Right ventricle myocardium superior (tissue), 1 donor: ENCODE results near the gene SYNJ2. TPM values are rescaled to one million over a fixed set of nuclear protein-coding genes. Genes with fewer than 3 reads are reported as not detected.

Experiments
- ATAC-seq: fragments of 200-7000 bp; cut with Tn5 transposase; one replicate; pipeline ENCODE4 v1.9.1; 2020; ENCODE audit warnings: mild to moderate bottlenecking; ENCODE audit not compliant: poor library complexity
- DNase-seq: peaks from one replicate; pipeline ENCODE4 v3.0.0-alpha.2; 2020
- intact Hi-C: fragments of 100-400 bp; cut with DNase I; formaldehyde crosslinking; loops from one replicate; pipeline ENCODE4 v1.11.2; 2022
- total RNA-seq: library from RNA; stranded (reverse); fragmentation: NEBNext Ultra II Directional; extraction: Animal tissue kit (Norgen Biotek cat#: 25700); gene quantifications from one replicate; pipeline ENCODE4 v1.2.1, GENCODE V29; 2021
- donor health status: DM: no; HTN: yes; CAD: no; lungs with severe emphysema.

Gene SYNJ2
- total RNA-seq, 1 donor from 2014 or later: 14.0 TPM

DNA sequence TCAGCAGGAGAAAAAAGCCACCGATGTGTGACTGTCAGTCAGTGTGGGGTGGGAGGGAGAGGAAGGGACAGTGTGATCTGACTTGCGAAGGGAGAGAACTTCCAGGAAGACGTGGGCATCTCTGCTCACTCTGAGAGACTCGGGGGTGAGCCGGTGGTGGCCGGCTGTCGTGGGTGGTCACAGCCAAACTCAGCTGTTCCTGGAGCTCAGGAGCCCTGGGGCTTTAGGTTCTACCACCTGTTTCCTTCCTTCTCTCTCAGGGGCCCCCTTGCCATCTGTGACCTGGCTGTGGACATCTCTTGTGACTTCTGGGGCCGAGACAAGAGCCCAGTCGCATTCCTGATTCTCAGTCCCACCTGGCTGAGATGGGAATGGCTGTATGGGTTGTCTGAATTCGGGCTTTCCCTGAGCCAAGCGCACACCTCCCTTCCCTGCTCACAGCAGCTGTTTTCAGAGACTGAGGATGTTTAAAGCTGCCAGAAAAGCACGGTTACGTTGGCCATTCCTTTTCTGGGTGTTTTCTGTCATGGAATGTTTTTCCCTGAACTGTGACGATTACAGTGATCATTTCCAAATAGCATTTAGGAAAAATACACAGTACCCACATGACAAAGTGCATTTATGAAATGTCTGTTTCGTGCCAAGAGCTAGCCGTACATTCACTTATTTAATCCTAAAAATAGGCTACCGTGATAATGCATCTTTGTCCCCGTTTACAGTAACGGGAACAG is 36.5 kb downstream of the SYNJ2 start:
- ATAC-seq (peak; percentile 49), DNase-seq (peak; percentile 33)
- intact Hi-C loops: no loop called here

DNA sequence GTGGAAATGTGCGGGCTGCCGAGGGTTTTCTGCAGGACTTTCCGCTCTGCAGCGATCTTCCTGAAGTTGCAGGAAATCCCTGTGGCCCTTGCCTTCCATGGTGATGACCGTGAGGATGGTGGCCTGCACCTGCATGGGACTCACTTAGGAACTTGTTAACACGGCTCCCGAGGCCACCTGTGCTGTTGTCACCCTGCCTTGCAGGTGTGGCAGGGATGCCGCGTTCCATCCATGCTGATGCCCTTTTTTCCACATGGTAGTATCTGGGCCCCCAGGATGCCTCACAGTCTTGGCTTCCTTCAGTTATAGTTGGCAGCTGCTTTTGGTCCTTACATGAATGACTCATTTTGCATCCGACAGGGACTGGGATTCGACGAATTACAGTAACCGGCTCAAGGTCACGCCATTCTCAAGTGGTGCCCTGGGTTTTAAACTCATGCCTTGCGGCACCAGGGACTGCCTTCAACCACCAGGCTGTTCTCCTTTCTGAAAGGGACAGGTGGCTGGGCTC is 37.2 kb downstream of the SYNJ2 start:
- intact Hi-C loops: no loop called here
- DNase-seq (peak; percentile 38), ATAC-seq (peak; percentile 4)

DNA sequence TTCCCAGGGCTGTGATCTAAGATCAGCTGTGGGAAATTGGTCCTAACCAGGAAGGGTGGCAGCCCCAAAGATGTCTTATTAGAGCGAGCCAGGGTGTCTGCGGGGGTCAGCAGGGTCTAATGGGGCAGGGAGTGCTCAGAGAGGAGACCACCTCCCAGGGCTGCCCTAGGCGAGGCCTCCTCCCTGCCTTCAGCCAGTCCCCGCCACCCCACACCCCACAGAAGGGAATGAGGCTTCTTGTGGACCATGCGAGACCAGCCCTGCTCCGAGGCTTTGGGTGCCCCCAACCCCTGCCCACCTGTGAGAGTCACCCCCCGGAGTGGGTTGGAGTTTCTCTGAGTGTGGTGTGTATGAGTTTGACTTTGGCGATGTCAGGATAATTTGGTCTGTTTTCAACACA is 37.8 kb downstream of the SYNJ2 start:
- ATAC-seq (no peak), DNase-seq (peak; percentile 30)
- intact Hi-C loops: no loop called here

DNA sequence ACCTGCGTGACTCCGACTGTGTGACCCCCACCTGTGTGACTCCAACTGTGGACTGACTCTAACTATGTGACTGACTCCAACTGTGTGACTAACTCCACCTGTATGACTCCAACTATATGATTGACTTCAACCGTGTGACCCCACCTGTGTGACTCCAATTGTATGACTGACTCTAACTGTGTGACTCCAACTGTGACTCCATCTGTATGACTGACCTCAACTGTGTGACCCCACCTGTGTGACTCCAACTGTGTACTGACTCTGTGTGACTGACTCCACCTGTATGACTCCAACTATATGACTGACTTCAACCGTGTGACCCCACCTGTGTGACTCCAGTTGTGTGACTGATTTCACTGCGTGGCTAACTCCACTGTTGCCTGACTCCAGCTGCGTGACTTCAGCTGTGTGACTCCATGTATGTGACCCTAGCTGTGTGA is 38.6 kb downstream of the SYNJ2 start:
- intact Hi-C loops: no loop called here
- DNase-seq (peak; percentile 8), ATAC-seq (no peak)

- ATAC-seq (no peak), DNase-seq (no peak)
- intact Hi-C loops: no loop called here
Measured at GRCh38 chr6:158020811-158021210, 39.1 kb downstream of the SYNJ2 start.

GRCh38 chr6:158021376-158021775 is 39.7 kb downstream of the SYNJ2 start:
- intact Hi-C loops: no loop called here
- ATAC-seq (no peak), DNase-seq (peak; percentile 15)

GRCh38 chr6:158021814-158022748 is 40.4 kb downstream of the SYNJ2 start:
- intact Hi-C loops: no loop called here
- peak; percentile 29 for DNase-seq
- no peak for ATAC-seq

DNA sequence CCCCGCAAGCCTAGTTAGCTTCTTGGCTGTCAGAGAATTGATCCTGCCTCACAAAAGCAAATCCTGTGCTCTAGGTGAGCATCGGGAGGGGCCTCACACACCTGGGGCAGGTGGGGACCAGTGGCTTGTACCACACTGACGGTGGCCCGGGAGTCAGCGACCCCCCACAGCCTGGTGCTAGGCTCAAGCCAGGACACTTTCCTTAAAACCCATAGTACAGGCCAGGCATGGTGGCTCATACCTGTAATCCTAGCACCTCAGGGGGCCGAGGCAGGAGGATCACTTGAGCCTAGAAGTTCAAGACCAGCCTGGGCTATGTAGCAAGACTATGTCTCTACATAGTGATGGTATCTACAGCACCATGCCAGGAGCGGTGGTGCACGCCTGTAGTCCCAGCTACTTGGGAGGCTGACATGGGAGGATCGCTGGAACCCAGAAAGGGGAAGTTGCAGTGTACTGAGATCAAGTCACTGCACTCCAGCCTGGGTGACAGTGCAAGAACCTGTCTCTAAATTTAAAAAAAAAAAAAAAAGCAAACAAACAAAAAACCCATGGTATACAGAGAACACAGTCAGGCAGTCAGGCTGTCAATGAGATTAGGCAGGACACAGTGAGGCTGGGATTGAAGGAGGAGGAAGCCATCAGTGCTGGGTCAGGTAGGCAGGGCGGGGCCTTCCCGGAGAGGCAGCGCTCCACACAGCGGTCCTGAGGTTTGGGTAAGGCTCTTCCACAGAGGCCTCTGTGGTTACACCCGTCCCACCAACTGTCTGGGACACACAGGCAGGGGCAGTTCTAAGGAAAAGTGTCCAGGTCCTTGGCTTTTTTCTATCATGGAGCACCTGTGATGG is 41.3 kb downstream of the SYNJ2 start:
- intact Hi-C loops: no loop called here
- no peak for ATAC-seq
- peak; percentile 22 for DNase-seq

GRCh38 chr6:158023597-158023939 is 41.9 kb downstream of the SYNJ2 start:
- DNase-seq (no peak), ATAC-seq (no peak)
- intact Hi-C loops: no loop called here

DNA sequence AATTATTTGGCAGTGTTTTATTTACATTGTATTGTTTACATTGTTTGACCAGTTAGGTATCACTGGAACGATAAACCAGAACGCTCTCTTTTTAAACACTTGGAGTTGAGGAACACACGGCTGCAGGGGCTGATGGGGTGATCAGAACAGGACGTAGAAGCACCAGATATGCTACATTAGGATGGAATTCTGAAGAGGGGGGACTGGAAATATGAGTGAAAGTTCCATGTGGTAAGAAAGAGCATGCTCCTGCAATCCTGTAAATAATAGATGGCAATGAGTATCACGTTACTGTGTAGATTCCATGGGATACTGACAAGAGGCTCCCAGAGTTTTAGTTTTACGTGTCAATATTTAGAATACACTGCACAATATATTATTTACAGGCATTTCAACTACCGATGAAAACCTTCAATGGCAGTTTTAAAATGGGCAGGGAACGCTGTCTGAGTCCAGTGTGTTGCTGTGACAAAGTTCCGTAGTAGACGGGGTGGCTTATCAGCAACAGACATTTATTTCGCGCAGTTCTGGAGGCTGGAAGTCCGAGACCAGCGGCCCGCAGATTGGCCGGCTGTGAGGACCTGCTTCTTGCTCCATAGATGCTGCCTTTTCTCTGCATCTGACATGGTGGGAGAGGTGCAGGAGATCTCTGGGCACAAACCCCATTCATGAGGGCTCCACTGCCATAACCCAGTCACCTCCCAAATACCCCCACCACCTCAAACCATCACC is 43.1 kb downstream of the SYNJ2 start:
- peak; percentile 16 for DNase-seq

DNA sequence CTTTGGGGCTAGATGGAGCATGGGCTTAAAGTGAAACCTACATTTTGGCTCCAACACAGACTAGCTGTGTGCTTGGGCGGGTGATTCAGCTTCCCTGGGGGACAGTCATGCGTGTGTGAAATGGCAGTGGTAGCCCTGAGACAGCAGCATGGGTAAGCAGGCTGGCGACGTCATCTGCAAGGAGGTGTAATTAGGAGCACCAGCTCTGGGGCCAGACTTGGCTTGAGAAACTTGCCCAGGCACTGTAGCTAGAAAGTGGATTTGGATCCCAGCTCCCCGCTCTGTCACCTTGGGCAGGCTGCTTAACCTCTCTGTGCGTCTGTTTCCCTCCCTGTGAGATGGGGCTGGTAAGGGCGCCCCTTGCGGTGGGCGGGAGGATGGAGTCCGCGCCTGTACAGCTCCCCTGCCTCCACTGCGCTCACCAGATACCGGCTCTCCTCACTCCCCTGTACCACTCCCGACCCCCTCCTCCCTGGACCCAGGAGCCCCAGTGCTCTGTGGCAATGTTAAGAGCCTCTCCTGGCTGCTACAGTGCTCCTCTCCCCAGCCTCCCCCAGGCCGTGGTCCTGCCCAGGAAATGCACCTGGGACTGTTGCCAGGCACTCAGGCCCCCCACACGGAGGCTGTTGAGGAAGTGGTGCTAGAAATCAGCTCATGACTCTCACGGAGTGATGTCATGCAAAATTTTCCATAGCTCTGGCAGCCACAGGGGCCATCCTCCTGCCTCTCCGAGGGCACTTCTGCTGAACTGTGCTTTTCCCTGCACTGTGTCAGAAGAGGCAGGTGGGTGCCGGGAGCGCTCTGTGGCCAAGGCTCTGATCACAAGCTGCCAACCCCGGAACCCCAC is 44.6 kb downstream of the SYNJ2 start:
- intact Hi-C loops: no loop called here
- ATAC-seq (peak; percentile 71), DNase-seq (peak; percentile 89)

More for the DNA sequence above, 43.1 kb downstream of the SYNJ2 start:
- ATAC-seq: no peak
- intact Hi-C loops: no loop called here

- intact Hi-C loops: no loop called here
- DNase-seq: peak; percentile 42
- ATAC-seq: peak; percentile 2
Measured at GRCh38 chr6:158026901-158027589, 45.4 kb downstream of the SYNJ2 start.

DNA sequence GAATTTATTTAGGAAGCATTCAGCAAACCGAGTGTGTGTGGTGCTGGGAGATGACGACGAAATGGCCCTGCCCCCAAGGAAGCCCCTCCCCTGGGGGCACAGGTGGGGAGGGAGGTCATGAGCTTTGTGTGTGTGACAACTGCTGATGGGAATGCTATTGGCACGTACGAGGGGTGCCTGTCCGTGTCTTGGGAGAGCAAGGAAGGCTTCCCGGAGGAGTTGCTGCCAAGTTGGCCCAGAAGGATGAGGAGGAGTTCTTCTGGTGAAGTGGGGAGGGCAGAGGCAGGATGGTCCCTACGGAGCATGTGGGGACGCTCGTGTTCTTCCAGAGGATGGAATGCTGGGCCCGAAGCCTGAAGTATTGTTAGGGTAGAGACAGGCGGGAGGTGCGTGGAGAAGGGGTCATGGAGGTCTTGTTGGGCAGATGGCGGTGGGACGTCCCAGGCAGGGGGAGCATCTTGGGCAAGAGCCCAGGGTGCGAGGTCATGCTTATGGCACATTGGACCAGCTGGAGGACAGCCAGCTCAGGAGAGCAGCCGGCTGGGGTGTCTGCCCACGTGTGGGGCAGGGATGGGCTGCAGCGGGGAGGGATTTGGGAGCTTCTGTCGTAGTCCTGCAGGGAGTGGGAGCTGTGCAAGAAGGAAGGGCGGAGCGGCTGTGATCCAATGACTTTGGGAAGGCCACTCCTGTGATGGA is 46.1 kb downstream of the SYNJ2 start:
- peak; percentile 43 for DNase-seq
- ATAC-seq: no peak
- intact Hi-C loops: no loop called here

DNA sequence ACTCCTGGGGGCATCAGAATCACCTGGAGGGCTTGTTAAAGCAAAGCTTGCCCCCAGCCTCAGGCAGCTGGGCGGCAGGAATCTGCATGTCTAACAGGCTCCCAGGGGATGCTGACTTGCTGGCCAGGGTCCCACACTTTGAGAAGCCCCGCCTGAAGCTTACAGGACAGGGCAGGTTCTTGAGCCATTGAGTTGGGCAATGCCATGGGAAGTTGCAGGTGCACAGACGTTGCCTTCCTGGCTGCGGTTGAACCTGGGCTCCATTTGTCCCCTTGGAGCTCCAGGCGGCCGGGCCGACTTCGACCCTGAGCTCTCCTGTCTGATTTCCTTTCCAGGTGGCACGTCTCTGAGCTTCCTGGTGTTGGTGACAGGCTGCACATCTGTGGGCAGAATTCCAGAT is 46.8 kb downstream of the SYNJ2 start:
- intact Hi-C loops: no loop called here
- DNase-seq (peak; percentile 41), ATAC-seq (no peak)

DNA sequence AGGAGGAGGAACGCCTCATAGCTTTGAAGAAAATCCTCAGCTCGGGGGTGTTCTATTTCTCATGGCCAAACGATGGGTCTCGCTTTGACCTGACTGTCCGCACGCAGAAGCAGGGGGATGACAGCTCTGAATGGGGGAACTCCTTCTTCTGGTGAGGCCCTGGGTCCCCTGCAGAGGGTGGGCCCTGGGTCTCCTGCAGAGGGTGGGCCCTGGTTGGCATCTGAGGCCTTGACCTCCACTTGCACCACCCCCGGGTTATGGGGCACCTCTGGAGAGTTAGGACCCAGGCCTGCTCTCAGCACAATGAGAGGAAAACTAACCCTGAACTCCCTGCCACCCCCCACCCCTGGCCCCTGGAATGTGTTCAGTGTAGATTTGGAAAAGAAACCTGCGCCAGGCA is 47.2 kb downstream of the SYNJ2 start:
- intact Hi-C loops: no loop called here
- peak; percentile 17 for DNase-seq
- no peak for ATAC-seq

DNA sequence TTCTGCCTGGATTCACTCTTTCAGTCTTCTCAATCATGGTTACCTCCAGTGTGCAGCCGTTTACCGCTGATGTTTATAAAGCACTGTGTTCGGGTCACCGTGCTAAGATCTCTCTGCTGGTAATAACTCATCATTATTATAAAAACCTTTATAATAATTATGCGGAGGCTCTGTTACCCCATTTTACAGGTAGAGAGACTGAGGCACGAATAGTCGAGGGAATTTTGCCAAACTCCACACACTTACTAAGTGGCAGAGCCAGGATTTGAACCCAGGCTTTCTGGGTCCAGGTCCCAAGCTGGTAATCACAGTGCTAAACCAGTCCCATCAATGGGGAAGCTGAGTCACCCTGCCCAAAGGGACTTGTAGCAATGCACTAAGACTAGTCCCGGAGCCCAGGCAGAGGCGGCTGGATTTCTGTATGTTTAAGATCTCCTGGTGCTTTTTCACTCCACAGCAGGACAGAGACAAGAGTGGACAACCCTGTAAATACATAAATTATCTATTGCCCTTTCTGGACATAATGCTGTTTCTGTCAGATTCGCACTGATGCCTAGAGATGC is 48.1 kb downstream of the SYNJ2 start:
- intact Hi-C loops: no loop called here
- DNase-seq (peak; percentile 37), ATAC-seq (no peak)
